Activated B cell treated with CpG ODN at 0.5 μM for 24 hours (primary cell): Measurements from ENCODE around the gene SMG7. TPM values are rescaled to one million over a fixed set of nuclear protein-coding genes. Genes with fewer than 3 reads are reported as not detected.

Experiments used
- ATAC-seq: fragments of 200-7000 bp; cut with Tn5 transposase; one replicate; pipeline ENCODE4 v1.10.0; 2021; ENCODE audit warnings: low read depth, mild to moderate bottlenecking, moderate library complexity
- CTCF ChIA-PET: fragments of 350-600 bp; sonication (Branson Sonifier 250); formaldehyde crosslinking; loops from one replicate; lab custom pipeline; 2021; ENCODE audit warnings: antibody characterized with exemption; lab: Charles Lee
- POLR2A ChIA-PET: fragments of 350-600 bp; sonication (Branson Sonifier 250); formaldehyde crosslinking; loops from one replicate; lab custom pipeline; 2021; ENCODE audit warnings: antibody characterized with exemption; lab: Charles Lee
- DNase-seq: peaks from one replicate; pipeline ENCODE4 v3.0.0; 2022
- H3K27ac Mint-ChIP-seq: one replicate; pipeline ENCODE4 v1.8.0; 2020; ENCODE audit warnings: mixed read lengths
- H3K27me3 Mint-ChIP-seq: one replicate; pipeline ENCODE4 v1.8.0; 2021; ENCODE audit warnings: mixed read lengths
- H3K36me3 Mint-ChIP-seq: one replicate; pipeline ENCODE4 v1.8.0; 2021; ENCODE audit warnings: low read depth, mixed read lengths
- H3K4me1 Mint-ChIP-seq: one replicate; pipeline ENCODE4 v1.8.0; 2021; ENCODE audit warnings: mixed read lengths
- H3K4me3 Mint-ChIP-seq: one replicate; pipeline ENCODE4 v1.8.0; 2020; ENCODE audit warnings: mild to moderate bottlenecking, mixed read lengths
- H3K9me3 Mint-ChIP-seq: one replicate; pipeline ENCODE4 v1.8.0; 2020; ENCODE audit warnings: mixed read lengths
- CTCF ChIP-seq: fragments of 200-600 bp; IDR thresholded peaks from one replicate; pipeline ENCODE4 v1.8.0; 2022; ENCODE audit warnings: antibody characterized with exemption, mild to moderate bottlenecking
- intact Hi-C: fragments of 100-400 bp; cut with micrococcal nuclease; formaldehyde crosslinking; loops from one replicate; pipeline ENCODE4 v1.15.1; 2024
- total RNA-seq: library from RNA; stranded (reverse); gene quantifications from 2 replicates; pipeline ENCODE4 v1.2.3, GENCODE V29; 2022

SMG7 gene
- total RNA-seq, 1 donor from 2014 or later = 83.5 TPM

- Mint-ChIP-seq H3K27ac (no peak overlapping the region), H3K36me3 (peaks cover 57% of the 10 kb centered on the region), H3K9me3 (no peaks in the 10 kb centered on the region), H3K4me3 (no peak overlapping the region), H3K4me1 (peaks cover 8% of the 10 kb centered on the region), H3K27me3 (no peaks in the 10 kb centered on the region)
- TF ChIP-seq CTCF = no peak
- ATAC-seq (no peak), DNase-seq (no peak)
- POLR2A ChIA-PET = interaction anchor here (0.7 kb wide), 1 partner anchor 355 kb away, joined by 6 read pairs; no protein-coding TSS in a partner anchor
- intact Hi-C loops = no loop called here
- CTCF ChIA-PET = no interaction called here
Observed at GRCh38 chr1:183514235-183514634, 41.9 kb downstream of the SMG7 start.

- intact Hi-C loops = no loop called here
- Mint-ChIP-seq H3K4me1 (peaks cover 8% of the 10 kb centered on the region), H3K27ac (no peak overlapping the region), H3K36me3 (peaks cover 62% of the 10 kb centered on the region), H3K9me3 (no peaks in the 10 kb centered on the region), H3K27me3 (no peaks in the 10 kb centered on the region), H3K4me3 (no peak overlapping the region)
- CTCF ChIA-PET = no interaction called here
- ATAC-seq (no peak), DNase-seq (no peak)
- POLR2A ChIA-PET = no interaction called here
- no peak for TF ChIP-seq CTCF
Observed at GRCh38 chr1:183515002-183515689, 42.8 kb downstream of the SMG7 start.

- H3K27me3 Mint-ChIP-seq = no peaks in the 10 kb centered on the region
- no peak for ATAC-seq
- peaks cover 69% of the 10 kb centered on the region for H3K36me3 Mint-ChIP-seq
- H3K9me3 Mint-ChIP-seq = no peaks in the 10 kb centered on the region
- ChIA-PET POLR2A (no interaction called here), CTCF (interaction anchor here (1.0 kb wide), 1 partner anchor 93 kb away, joined by 3 read pairs; no protein-coding TSS in a partner anchor)
- H3K27ac Mint-ChIP-seq = no peak overlapping the region
- H3K4me3 Mint-ChIP-seq = no peak overlapping the region
- intact Hi-C loops = no loop called here
- DNase-seq = no peak
- no peak for TF ChIP-seq CTCF
- peaks cover 6% of the 10 kb centered on the region for H3K4me1 Mint-ChIP-seq
Observed at GRCh38 chr1:183516725-183517124, 44.4 kb downstream of the SMG7 start.

GRCh38 chr1:183517401-183517800, 45.1 kb downstream of the SMG7 start:
- H3K9me3 Mint-ChIP-seq = no peaks in the 10 kb centered on the region
- H3K27me3 Mint-ChIP-seq = no peaks in the 10 kb centered on the region
- DNase-seq = no peak
- peaks cover 4% of the 10 kb centered on the region for H3K4me1 Mint-ChIP-seq
- intact Hi-C loops = no loop called here
- POLR2A ChIA-PET = interaction anchor here (1.1 kb wide), 1 partner anchor 45 kb away, joined by 3 read pairs; the partner anchor contains the start of gene SMG7
- H3K27ac Mint-ChIP-seq = no peak overlapping the region
- H3K36me3 Mint-ChIP-seq = peaks cover 70% of the 10 kb centered on the region
- TF ChIP-seq CTCF = no peak
- H3K4me3 Mint-ChIP-seq = no peak overlapping the region
- ATAC-seq = no peak
- CTCF ChIA-PET = no interaction called here

- DNase-seq = no peak
- no peak for ATAC-seq
- no peak for TF ChIP-seq CTCF
- Mint-ChIP-seq H3K27me3 (no peaks in the 10 kb centered on the region), H3K4me1 (peaks cover 4% of the 10 kb centered on the region), H3K36me3 (peaks cover 81% of the 10 kb centered on the region), H3K9me3 (no peaks in the 10 kb centered on the region), H3K27ac (no peak overlapping the region), H3K4me3 (no peak overlapping the region)
- ChIA-PET POLR2A (no interaction called here), CTCF (interaction anchor here (1.2 kb wide), 1 partner anchor 19 kb away, joined by 3 read pairs; no protein-coding TSS in a partner anchor)
- intact Hi-C loops = no loop called here
Observed at GRCh38 chr1:183520379-183520778, 48.1 kb downstream of the SMG7 start.
